ENCODE measurements around the gene ABLIM1.

GRCh38 chr10:114408112-114408967, 249.7 kb downstream of the ABLIM1 start:
- TF ChIP-seq POLR2A (IDR thresholded peaks at IDR 0.05) (no peak), CTCF (IDR thresholded peaks at IDR 0.05) (no peak)

All from testis (tissue), 2 donors.